NCI-H748 (cell line): ENCODE data around the gene CD248.
"Not testable (repeated sequence)": the region's sequence is repeated elsewhere in the genome, so short reads cannot be mapped to it uniquely, and the experiment has no call there.

Source experiments
- DNase-seq: peaks from one replicate; lab custom pipeline; 2025; ENCODE audit not compliant: unreplicated experiment; lab: John Stamatoyannopoulos, UW

The CD248 gene

GRCh38 chr11:66277064-66277463 lies 39.8 kb downstream of the CD248 start:
- not testable (repeated sequence) for DNase-seq

GRCh38 chr11:66276619-66277018 lies 40.2 kb downstream of the CD248 start:
- not testable (repeated sequence) for DNase-seq

GRCh38 chr11:66275984-66276612 lies 40.7 kb downstream of the CD248 start:
- DNase-seq, result no peak

GRCh38 chr11:66275396-66275795 lies 41.4 kb downstream of the CD248 start:
- no peak for DNase-seq

- DNase-seq, result no peak
Measured at GRCh38 chr11:66274219-66274618, 42.6 kb downstream of the CD248 start.

- DNase-seq, result no peak
Measured at GRCh38 chr11:66272596-66272995, 44.2 kb downstream of the CD248 start.

- DNase-seq, result no peak
Measured at GRCh38 chr11:66271816-66272215, 45.0 kb downstream of the CD248 start.

GRCh38 chr11:66268952-66269905 lies 47.6 kb downstream of the CD248 start:
- DNase-seq, result peak; percentile 51

- DNase-seq, result peak; percentile 99
Measured at GRCh38 chr11:66268244-66268951, 48.4 kb downstream of the CD248 start, which contains the start of gene RAB1B. RAB1B (plus strand) TSS chr11:66268639; CDS start chr11:66268680, 41 bp downstream.

- DNase-seq, result peak; percentile 81
Measured at GRCh38 chr11:66267379-66268243, 49.2 kb downstream of the CD248 start.

- no peak for DNase-seq
Measured at GRCh38 chr11:66267039-66267378, 49.8 kb downstream of the CD248 start.

- DNase-seq, result no peak
Measured at GRCh38 chr11:66266378-66267038, 50.3 kb downstream of the CD248 start.

- no peak for DNase-seq
Measured at GRCh38 chr11:66265531-66266377, 51.1 kb downstream of the CD248 start.

GRCh38 chr11:66264914-66265313 lies 51.9 kb downstream of the CD248 start:
- DNase-seq, result peak; percentile 42
